ENCODE data around the gene BCL2L12. TPM values are rescaled to one million over a fixed set of nuclear protein-coding genes. Genes with fewer than 3 reads are reported as not detected.
"Not testable (repeated sequence)": the region's sequence is repeated elsewhere in the genome, so short reads cannot be mapped to it uniquely, and the experiment has no call there.

BCL2L12 gene
- total RNA-seq, 2 experiments from 2014 or later, result 87.2 to 89.1 TPM

DNA sequence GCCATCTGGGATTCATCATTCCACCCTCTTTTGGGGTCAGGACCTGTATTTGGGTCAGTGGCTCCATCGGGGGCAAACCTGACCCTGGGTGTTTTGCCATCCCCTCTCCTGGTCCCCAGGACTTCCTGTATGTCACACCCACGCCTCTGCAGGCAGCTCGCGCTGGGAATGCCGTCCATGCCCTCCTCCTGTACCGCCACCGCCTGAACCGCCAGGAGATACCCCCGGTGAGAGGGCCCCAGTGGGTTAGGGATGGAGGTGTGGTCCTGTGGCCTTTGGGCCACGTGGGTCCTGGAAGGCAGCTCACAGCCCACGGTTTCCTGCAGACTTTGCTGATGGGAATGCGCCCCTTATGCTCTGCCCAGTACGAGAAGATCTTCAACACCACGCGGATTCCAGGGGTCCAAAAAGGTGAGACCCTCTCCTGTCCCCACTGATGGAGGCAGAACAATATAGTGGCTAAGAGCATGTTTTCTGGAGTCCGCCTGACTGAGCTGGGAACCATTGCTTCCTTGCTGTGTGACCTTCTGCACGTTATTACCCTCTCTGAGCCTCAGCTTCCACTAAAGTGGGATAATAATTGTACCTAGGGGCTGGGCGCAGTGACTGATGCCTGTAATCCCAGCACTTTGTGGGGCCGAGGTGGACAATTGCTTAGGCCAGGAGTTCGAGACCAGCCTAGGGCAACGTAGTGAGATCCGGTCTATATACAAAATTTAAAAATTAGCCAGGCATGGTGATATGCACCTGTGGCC is 39.3 kb downstream of the BCL2L12 start:
- intact Hi-C loops (cut with micrococcal nuclease), result no loop called here
- Mint-ChIP-seq H3K4me3 (no peak overlapping the region), H3K36me3 (no peaks in the 10 kb centered on the region), H3K4me1 (ENCODE audit: low read depth) (no peaks in the 10 kb centered on the region), H3K27ac (no peak overlapping the region), H3K9me3 (no peaks in the 10 kb centered on the region), H3K27me3 (peaks cover 4% of the 10 kb centered on the region)
- ChIA-PET POLR2A (no interaction called here), CTCF (interaction anchor here (1.2 kb wide), 1 partner anchor 24 kb away, joined by 4 read pairs; no protein-coding TSS in a partner anchor)
- no peak for DNase-seq

GRCh38 chr19:49705919-49706318 is 40.2 kb downstream of the BCL2L12 start:
- no peaks in the 10 kb centered on the region for H3K36me3 Mint-ChIP-seq
- H3K9me3 Mint-ChIP-seq, result no peaks in the 10 kb centered on the region
- ChIA-PET CTCF (no interaction called here), POLR2A (no interaction called here)
- H3K27me3 Mint-ChIP-seq, result peaks cover 4% of the 10 kb centered on the region
- no peak overlapping the region for H3K27ac Mint-ChIP-seq
- H3K4me1 Mint-ChIP-seq (ENCODE audit: low read depth), result no peaks in the 10 kb centered on the region
- H3K4me3 Mint-ChIP-seq, result no peak overlapping the region
- DNase-seq, result no peak
- intact Hi-C loops (cut with micrococcal nuclease), result no loop called here

DNA sequence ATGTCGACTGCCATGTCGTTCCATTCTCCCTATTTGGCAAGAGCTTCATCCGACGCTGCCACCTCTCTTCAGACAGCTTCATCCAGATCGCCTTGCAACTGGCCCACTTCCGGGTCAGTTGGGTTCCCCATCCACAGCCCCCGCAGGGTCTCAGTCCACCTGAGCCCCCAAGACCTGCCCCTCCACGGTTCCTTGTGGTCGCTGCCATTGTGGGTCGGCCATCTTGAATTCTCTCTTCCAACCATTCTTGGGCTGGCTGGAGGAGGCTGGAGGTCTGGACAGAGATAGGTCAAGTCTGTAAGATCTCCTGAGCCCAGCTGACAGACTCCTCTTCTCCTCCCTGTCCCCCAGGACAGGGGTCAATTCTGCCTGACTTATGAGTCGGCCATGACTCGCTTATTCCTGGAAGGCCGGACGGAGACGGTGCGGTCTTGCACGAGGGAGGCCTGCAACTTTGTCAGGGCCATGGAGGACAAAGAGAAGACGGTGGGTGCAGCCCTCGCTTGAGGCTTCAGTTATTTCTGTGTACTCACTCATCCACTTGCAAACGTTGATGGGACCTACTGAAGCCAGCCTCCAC is 44.7 kb downstream of the BCL2L12 start:
- Mint-ChIP-seq H3K4me3 (no peak overlapping the region), H3K9me3 (no peaks in the 10 kb centered on the region), H3K36me3 (no peaks in the 10 kb centered on the region), H3K4me1 (ENCODE audit: low read depth) (no peaks in the 10 kb centered on the region), H3K27me3 (no peaks in the 10 kb centered on the region), H3K27ac (no peak overlapping the region)
- ChIA-PET CTCF (no interaction called here), POLR2A (no interaction called here)
- intact Hi-C loops (cut with micrococcal nuclease), result no loop called here
- DNase-seq, result no peak

GRCh38 chr19:49712397-49712859 is 46.7 kb downstream of the BCL2L12 start:
- CTCF ChIA-PET, result no interaction called here
- no peak overlapping the region for H3K4me3 Mint-ChIP-seq
- intact Hi-C loops (cut with micrococcal nuclease), result no loop called here
- no peaks in the 10 kb centered on the region for H3K9me3 Mint-ChIP-seq
- peaks cover 6% of the 10 kb centered on the region for H3K4me1 Mint-ChIP-seq (ENCODE audit: low read depth)
- DNase-seq, result no peak
- H3K27me3 Mint-ChIP-seq, result no peaks in the 10 kb centered on the region
- H3K36me3 Mint-ChIP-seq, result no peaks in the 10 kb centered on the region
- no peak overlapping the region for H3K27ac Mint-ChIP-seq
- POLR2A ChIA-PET, result no interaction called here

DNA sequence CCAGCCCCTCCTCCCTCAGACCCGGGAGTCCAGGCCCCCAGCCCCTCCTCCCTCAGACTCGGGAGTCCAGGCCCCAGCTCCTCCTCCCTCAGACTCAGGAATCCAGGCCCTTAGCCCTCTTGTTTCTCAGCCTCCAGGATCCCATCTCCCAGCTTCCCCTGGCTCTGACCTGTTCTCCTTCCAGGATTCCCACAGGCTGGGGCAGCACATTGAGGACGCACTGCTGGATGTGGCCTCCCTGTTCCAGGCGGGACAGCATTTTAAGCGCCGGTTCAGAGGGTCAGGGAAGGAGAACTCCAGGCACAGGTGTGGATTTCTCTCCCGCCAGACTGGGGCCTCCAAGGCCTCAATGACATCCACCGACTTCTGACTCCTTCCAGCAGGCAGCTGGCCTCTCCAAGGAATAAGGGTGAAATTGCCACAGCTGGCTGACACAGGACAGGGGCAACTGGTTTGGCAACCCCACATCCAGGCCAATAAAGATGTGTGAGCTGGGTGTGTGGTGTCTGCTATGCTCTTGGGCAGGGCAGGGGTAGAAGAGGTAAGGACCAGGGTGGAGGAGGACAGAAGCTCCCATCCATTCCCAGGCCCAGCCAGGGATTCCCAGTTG is 47.6 kb downstream of the BCL2L12 start:
- POLR2A ChIA-PET, result interaction anchor here (0.6 kb wide), 1 partner anchor 126 kb away, joined by 3 read pairs; no protein-coding TSS in a partner anchor
- intact Hi-C loops (cut with micrococcal nuclease), result no loop called here
- Mint-ChIP-seq H3K9me3 (no peaks in the 10 kb centered on the region), H3K36me3 (no peaks in the 10 kb centered on the region), H3K27me3 (no peaks in the 10 kb centered on the region), H3K4me3 (no peak overlapping the region), H3K27ac (no peak overlapping the region), H3K4me1 (ENCODE audit: low read depth) (peaks cover 9% of the 10 kb centered on the region)
- CTCF ChIA-PET, result no interaction called here
- DNase-seq, result no peak

- ChIA-PET POLR2A (no interaction called here), CTCF (interaction anchor here (0.6 to 2.3 kb wide), 4 partner anchors 14 to 271 kb away, joined by 3 to 7 read pairs (median 4); no protein-coding TSS in a partner anchor)
- Mint-ChIP-seq H3K27me3 (no peaks in the 10 kb centered on the region), H3K36me3 (no peaks in the 10 kb centered on the region), H3K4me1 (ENCODE audit: low read depth) (peaks cover 9% of the 10 kb centered on the region), H3K27ac (no peak overlapping the region), H3K9me3 (no peaks in the 10 kb centered on the region), H3K4me3 (no peak overlapping the region)
- peak; percentile 23 for DNase-seq
- intact Hi-C loops (cut with micrococcal nuclease), result no loop called here
These were observed 50.4 kb downstream of the BCL2L12 start for GRCh38 chr19:49716154-49716553.

GRCh38 chr19:49718511-49718910 is 52.8 kb downstream of the BCL2L12 start:
- Mint-ChIP-seq H3K27me3 (no peaks in the 10 kb centered on the region), H3K4me1 (ENCODE audit: low read depth) (peaks cover 9% of the 10 kb centered on the region), H3K4me3 (no peak overlapping the region), H3K9me3 (no peaks in the 10 kb centered on the region), H3K27ac (no peak overlapping the region), H3K36me3 (no peaks in the 10 kb centered on the region)
- intact Hi-C loops (cut with micrococcal nuclease), result no loop called here
- ChIA-PET POLR2A (no interaction called here), CTCF (interaction anchor here (0.6 to 2.2 kb wide), 8 partner anchors 14 to 265 kb away, joined by 3 to 8 read pairs (median 4); partner anchors contain the start of gene AP2A1)
- DNase-seq, result no peak

- H3K27me3 Mint-ChIP-seq, result no peaks in the 10 kb centered on the region
- no peak for DNase-seq
- peaks cover 9% of the 10 kb centered on the region for H3K4me1 Mint-ChIP-seq (ENCODE audit: low read depth)
- H3K36me3 Mint-ChIP-seq, result no peaks in the 10 kb centered on the region
- ChIA-PET CTCF (interaction anchor here (0.6 kb wide), 1 partner anchor 138 kb away, joined by 3 read pairs; no protein-coding TSS in a partner anchor), POLR2A (no interaction called here)
- intact Hi-C loops (cut with micrococcal nuclease), result no loop called here
- H3K9me3 Mint-ChIP-seq, result no peaks in the 10 kb centered on the region
- H3K27ac Mint-ChIP-seq, result no peak overlapping the region
- no peak overlapping the region for H3K4me3 Mint-ChIP-seq
These were observed 53.3 kb downstream of the BCL2L12 start for GRCh38 chr19:49718991-49719390.

GRCh38 chr19:49719420-49719819 is 53.7 kb downstream of the BCL2L12 start:
- H3K27me3 Mint-ChIP-seq; H3K4me3 Mint-ChIP-seq; DNase-seq; POLR2A ChIA-PET; intact Hi-C loops (cut with micrococcal nuclease); H3K9me3 Mint-ChIP-seq; H3K36me3 Mint-ChIP-seq; H3K27ac Mint-ChIP-seq; H3K4me1 Mint-ChIP-seq (ENCODE audit: low read depth): not testable (repeated sequence)
- CTCF ChIA-PET, result interaction anchor here (0.6 kb wide), 1 partner anchor 137 kb away, joined by 3 read pairs; no protein-coding TSS in a partner anchor

Small RNA genes within 50 kb of the gene (microRNA-seq; reads per million reads assigned to microRNA genes)
- gene MIR5088 (ENCODE audit: borderline microRNAs expressed, borderline number of aligned reads, borderline replicate concordance), result not detected

Other genes starting within 250 kb of the BCL2L12 start
- gene PTH2, start 242.5 kb upstream of the BCL2L12 start, total RNA-seq, result not detected
- gene GFY, start 240.5 kb upstream of the BCL2L12 start, total RNA-seq, result not detected
- gene SLC17A7, start 224.4 kb upstream of the BCL2L12 start, total RNA-seq, result under 1 TPM in 1 of 2 experiments, not detected in 1; 0.17 TPM
- gene PIH1D1, start 214.1 kb upstream of the BCL2L12 start, total RNA-seq, result 100 to 1,000 TPM; 117 to 129 TPM
- 10 to 100 TPM; 43.7 to 44.2 TPM for gene ALDH16A1, start 212.7 kb upstream of the BCL2L12 start, total RNA-seq
- gene FLT3LG, start 191.7 kb upstream of the BCL2L12 start, total RNA-seq, result 10 to 100 TPM; 50.1 to 51.0 TPM
- gene RPL13A, start 178.3 kb upstream of the BCL2L12 start, total RNA-seq, result 1,000 to 10,000 TPM; 4,276 to 4,379 TPM
- gene RPS11, start 169.5 kb upstream of the BCL2L12 start, total RNA-seq, result 1,000 to 10,000 TPM; 3,093 to 3,130 TPM
- 10 to 100 TPM; 13.2 to 17.2 TPM for gene FCGRT, start 153.3 kb upstream of the BCL2L12 start, total RNA-seq
- 1 to 10 TPM; 6.3 to 6.5 TPM for gene RCN3, start 137.9 kb upstream of the BCL2L12 start, total RNA-seq
- gene NOSIP, start 85.4 kb upstream of the BCL2L12 start, total RNA-seq, result 10 to 100 TPM; 80.3 to 84.3 TPM
- gene PRRG2, start 84.6 kb upstream of the BCL2L12 start, total RNA-seq, result 1 to 10 TPM in 1 of 2 experiments, under 1 TPM in 1; 0.85 to 1.5 TPM
- 10 to 100 TPM; 19.9 to 22.4 TPM for gene PRR12, start 74.8 kb upstream of the BCL2L12 start, total RNA-seq
- gene RRAS, start 25.8 kb upstream of the BCL2L12 start, total RNA-seq, result 10 to 100 TPM; 12.2 to 14.4 TPM
- gene SCAF1, start 23.7 kb upstream of the BCL2L12 start, total RNA-seq, result 10 to 100 TPM; 57.4 to 58.6 TPM
- gene IRF3, start 76 bp upstream of the BCL2L12 start, total RNA-seq, result 100 to 1,000 TPM; 143 to 156 TPM
- gene PRMT1, start 11.3 kb downstream of the BCL2L12 start, total RNA-seq, result 100 to 1,000 TPM; 315 to 325 TPM
- gene ADM5, start 23.7 kb downstream of the BCL2L12 start, total RNA-seq, result 1 to 10 TPM; 2.9 to 3.0 TPM
- 1 to 10 TPM; 1.4 to 1.6 TPM for gene CPT1C, start 25.2 kb downstream of the BCL2L12 start, total RNA-seq
- under 1 TPM; 0.40 to 0.63 TPM for gene TSKS, start 97.4 kb downstream of the BCL2L12 start, total RNA-seq
- 10 to 100 TPM; 86.0 to 88.4 TPM for gene AP2A1, start 101.1 kb downstream of the BCL2L12 start, total RNA-seq
- gene FUZ, start 147.4 kb downstream of the BCL2L12 start, total RNA-seq, result 10 to 100 TPM; 15.2 to 16.2 TPM
- gene MED25, start 152.4 kb downstream of the BCL2L12 start, total RNA-seq, result 10 to 100 TPM; 45.6 to 50.2 TPM
- gene PTOV1, start 185.2 kb downstream of the BCL2L12 start, total RNA-seq, result 100 to 1,000 TPM; 105 to 108 TPM
- 10 to 100 TPM; 88.7 to 98.6 TPM for gene PNKP, start 201.6 kb downstream of the BCL2L12 start, total RNA-seq
- 10 to 100 TPM; 19.6 TPM for gene AKT1S1, start 211.4 kb downstream of the BCL2L12 start, total RNA-seq
- 10 to 100 TPM; 32.5 to 34.7 TPM for gene TBC1D17, start 211.8 kb downstream of the BCL2L12 start, total RNA-seq
- 100 to 1,000 TPM; 108 to 111 TPM for gene IL4I1, start 231.0 kb downstream of the BCL2L12 start, total RNA-seq

All from activated CD4-positive, alpha-beta memory T cell treated with anti-CD3 and anti-CD28 coated beads for 36 hours (primary cell).